NOMO-1 treated with DMSO at 0.1 percent for 48 hours (cell line): ENCODE results near the gene PKM.
"Not testable (repeated sequence)": the region's sequence is repeated elsewhere in the genome, so short reads cannot be mapped to it uniquely, and the experiment has no call there.

Experiments used
- DNase-seq: peaks from one replicate; lab custom pipeline; 2025; ENCODE audit not compliant: unreplicated experiment; lab: John Stamatoyannopoulos, UW

Gene PKM

GRCh38 chr15:72179950-72180581 is 50.9 kb downstream of the PKM start:
- DNase-seq: no peak

- no peak for DNase-seq
Measured at GRCh38 chr15:72178976-72179585, 51.9 kb downstream of the PKM start.

GRCh38 chr15:72176743-72177142 is 54.2 kb downstream of the PKM start:
- no peak for DNase-seq

- DNase-seq: no peak
Measured at GRCh38 chr15:72176159-72176558, 54.8 kb downstream of the PKM start.

- DNase-seq: no peak
Measured at GRCh38 chr15:72175186-72176044, 55.6 kb downstream of the PKM start.

- no peak for DNase-seq
Measured at GRCh38 chr15:72174551-72175165, 56.3 kb downstream of the PKM start.

- no peak for DNase-seq
Measured at GRCh38 chr15:72173864-72174550, 57.0 kb downstream of the PKM start.

GRCh38 chr15:72173401-72173800 is 57.6 kb downstream of the PKM start:
- DNase-seq: no peak

GRCh38 chr15:72172796-72173195 is 58.2 kb downstream of the PKM start:
- DNase-seq: no peak

GRCh38 chr15:72171978-72172377 is 59.0 kb downstream of the PKM start:
- not testable (repeated sequence) for DNase-seq

GRCh38 chr15:72170691-72171090 is 60.3 kb downstream of the PKM start:
- no peak for DNase-seq

- no peak for DNase-seq
Measured at GRCh38 chr15:72169921-72170611, 60.9 kb downstream of the PKM start.

GRCh38 chr15:72169236-72169920 is 61.6 kb downstream of the PKM start:
- no peak for DNase-seq

- no peak for DNase-seq
Measured at GRCh38 chr15:72168808-72169190, 62.2 kb downstream of the PKM start.

- DNase-seq: no peak
Measured at GRCh38 chr15:72168131-72168807, 62.7 kb downstream of the PKM start.

- no peak for DNase-seq
Measured at GRCh38 chr15:72167445-72167844, 63.5 kb downstream of the PKM start.

- no peak for DNase-seq
Measured at GRCh38 chr15:72166716-72167417, 64.1 kb downstream of the PKM start.

- no peak for DNase-seq
Measured at GRCh38 chr15:72163719-72164118, 67.3 kb downstream of the PKM start.

- DNase-seq: no peak
Measured at GRCh38 chr15:72162569-72162968, 68.4 kb downstream of the PKM start.
